GM19035 (cell line): ENCODE measurements around the gene BCAM.
"Not testable (repeated sequence)": the region's sequence is repeated elsewhere in the genome, so short reads cannot be mapped to it uniquely, and the experiment has no call there.

Experiments used
- ATAC-seq: cut with Tn5 transposase; IDR thresholded peaks from one replicate; pipeline ENCODE4 v1.9.1; 2021; ENCODE audit not compliant: unreplicated experiment

Gene BCAM

DNA sequence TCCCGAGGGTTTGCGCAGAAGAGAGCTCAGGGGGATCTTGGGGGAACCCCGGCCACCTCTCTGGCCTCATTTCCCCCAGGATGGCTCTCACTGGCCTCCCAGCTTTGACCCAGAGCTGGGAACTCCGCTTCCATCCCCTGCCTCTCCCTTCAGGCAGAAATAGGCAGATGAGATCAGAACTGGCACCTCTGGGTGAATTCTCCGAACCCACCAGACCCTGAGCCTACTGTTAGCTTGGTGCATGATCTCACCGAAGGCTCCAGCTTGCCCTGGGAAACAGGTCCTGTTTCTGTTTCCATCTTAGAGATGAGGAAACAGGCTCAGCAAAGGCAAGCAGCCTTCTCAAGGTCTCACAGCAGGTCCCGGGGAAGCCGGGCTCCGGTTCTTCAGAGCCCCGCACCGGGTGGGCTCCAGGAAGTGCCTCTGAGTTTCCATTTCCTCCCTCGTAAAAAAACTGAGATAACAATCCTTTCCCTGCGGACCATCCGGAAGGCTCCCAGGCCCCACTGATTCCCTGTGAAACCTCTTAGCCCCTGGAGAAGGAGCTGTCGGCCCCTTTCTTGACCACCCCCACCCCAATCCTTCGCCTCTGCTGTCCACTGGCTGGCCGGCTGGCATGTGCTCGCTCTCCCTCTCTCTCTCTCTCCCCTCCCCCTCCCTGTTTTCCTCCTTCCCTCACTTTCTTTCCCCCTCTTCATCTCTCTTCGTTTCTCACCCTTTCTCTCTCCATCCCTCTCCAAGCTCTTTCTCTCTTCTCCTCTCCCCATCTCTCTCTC lies 39.3 kb downstream of the BCAM start:
- no peak for ATAC-seq

DNA sequence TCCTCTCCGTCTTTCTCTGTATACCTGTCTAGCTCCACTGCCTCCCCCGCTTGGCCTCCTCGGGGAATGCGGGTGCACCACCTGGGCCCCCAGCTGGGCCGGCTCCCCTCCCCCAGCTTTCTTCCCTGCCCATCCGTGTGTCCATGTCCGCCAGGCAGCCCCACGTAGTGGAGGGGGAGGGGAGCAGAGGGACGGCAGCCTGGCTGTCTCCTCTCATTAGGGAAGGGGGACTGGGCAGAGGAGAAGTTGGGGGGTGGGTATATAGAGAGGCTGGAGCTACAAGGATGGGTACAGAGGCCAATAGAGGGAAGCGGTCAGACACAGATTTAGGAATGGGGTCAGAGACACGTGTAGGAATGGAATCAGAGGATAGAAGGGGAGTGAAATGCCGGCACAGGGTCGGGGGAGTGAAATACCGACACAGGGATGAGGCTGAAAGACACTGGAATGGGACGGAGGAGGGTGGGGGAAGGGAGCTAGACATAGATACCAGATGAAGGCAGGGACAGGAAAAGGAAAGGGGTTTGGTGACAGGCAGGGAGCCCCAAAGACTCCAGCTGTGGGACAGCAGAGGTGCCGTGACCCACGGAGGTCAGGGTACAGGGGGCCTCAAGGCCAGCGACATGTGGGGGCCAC lies 40.0 kb downstream of the BCAM start:
- ATAC-seq: no peak

DNA sequence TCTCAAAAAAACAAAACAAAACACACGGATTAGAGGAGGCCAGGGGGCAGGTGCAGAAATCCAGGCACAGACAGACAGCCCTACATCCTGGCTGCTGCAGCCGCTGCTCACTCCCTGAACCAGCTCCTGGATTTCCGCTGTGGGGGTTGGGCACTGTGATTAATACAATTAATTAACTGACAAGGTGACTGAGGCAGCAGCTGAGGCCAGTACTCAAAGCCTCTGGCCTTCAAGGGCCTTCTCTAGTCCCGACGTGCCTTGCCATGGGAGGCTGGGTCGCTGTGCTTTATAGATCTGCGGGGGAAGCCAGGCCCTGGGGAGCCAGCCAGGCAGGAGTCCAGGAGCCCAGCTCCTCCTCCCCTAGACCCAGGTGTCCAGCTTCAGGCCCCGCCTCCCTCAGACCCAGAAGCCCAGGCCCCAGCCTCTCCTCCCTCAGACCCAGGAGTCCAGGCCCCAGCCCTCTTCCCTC lies 41.8 kb downstream of the BCAM start:
- no peak for ATAC-seq

DNA sequence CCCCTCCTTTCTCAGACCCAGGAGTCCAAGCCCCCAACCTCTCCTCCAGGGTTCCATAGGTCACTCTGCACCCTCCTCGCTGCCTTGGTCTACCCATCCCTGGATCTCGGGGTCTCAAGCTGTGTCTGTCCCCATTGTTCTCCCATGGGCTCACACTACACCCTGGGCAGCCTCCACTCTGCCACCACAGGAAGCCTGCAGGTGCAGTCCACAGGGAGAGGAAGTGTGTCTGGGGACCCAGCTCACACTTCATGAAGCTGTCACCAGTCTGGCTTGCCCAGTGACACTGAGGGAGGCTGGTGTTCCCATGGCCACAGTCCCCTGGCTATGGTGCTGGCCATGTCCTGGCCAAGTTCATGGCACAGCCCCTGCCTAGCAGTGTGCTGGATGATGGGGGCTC lies 42.5 kb downstream of the BCAM start:
- no peak for ATAC-seq

DNA sequence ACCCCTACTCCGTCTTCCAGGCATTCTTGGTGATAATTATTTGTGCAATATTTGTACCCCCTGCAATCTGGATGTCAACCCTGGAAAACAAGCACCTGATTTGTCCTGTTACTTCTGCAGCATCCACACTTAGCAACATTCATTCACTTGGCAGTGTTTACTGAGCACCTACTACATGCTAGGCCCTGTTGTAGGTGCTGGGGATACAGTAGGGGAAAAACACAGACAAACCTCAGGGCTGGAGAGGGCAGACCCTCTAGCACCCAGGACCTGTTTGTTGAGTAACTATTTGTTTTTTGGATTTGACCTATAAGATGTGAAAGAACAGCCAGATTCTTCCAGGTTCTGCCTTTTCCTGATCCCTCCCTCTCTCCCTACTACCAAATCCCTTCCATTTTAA lies 46.7 kb downstream of the BCAM start:
- ATAC-seq: no peak

GRCh38 chr19:44856421-44857083 lies 47.6 kb downstream of the BCAM start:
- no peak for ATAC-seq

GRCh38 chr19:44857837-44858236 lies 48.9 kb downstream of the BCAM start:
- no peak for ATAC-seq

- ATAC-seq: not testable (repeated sequence)
Observed at GRCh38 chr19:44861576-44861975, 52.7 kb downstream of the BCAM start.

GRCh38 chr19:44863990-44864389 lies 55.1 kb downstream of the BCAM start:
- no peak for ATAC-seq

DNA sequence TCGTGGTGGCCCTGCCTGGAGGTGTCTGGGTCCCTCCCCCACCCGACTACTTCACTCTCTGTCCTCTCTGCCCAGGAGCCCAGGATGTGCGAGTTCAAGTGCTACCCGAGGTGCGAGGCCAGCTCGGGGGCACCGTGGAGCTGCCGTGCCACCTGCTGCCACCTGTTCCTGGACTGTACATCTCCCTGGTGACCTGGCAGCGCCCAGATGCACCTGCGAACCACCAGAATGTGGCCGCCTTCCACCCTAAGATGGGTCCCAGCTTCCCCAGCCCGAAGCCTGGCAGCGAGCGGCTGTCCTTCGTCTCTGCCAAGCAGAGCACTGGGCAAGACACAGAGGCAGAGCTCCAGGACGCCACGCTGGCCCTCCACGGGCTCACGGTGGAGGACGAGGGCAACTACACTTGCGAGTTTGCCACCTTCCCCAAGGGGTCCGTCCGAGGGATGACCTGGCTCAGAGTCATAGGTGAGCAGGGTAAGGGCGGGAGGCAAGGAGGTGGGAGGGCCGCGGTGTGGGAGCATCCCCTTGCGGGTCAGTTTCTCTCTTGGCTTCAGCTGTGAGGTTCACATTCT lies 56.4 kb downstream of the BCAM start:
- no peak for ATAC-seq

GRCh38 chr19:44866664-44867063 lies 57.8 kb downstream of the BCAM start:
- no peak for ATAC-seq

GRCh38 chr19:44867578-44867977 lies 58.7 kb downstream of the BCAM start:
- ATAC-seq: no peak

GRCh38 chr19:44869733-44870470 lies 61.0 kb downstream of the BCAM start:
- ATAC-seq: no peak
